NCI-H226 (cell line): Measurements from ENCODE around the gene YWHAB.

Experiments used
- DNase-seq: peaks from one replicate; pipeline ENCODE4 v3.0.0-alpha.2; 2015

The YWHAB gene

DNA sequence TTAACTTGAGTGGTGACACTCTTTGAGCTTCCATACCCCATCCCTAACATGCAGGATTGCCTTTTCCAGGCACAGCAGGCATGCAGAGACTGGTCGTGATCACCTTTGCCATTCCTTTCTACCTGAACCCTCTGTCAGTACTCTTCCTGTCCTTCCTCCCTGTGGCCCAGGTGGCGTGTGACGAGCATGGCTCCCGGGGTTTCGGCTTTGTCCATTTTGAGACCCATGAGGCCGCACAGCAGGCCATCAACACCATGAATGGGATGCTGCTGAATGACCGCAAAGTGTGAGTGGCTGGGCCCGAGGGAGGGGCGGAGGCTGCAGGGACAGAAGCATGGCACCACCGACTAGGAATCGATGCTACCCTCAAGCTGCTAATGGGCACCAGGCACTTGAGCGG, 31.1 kb downstream of the YWHAB start:
- DNase-seq: no peak

DNA sequence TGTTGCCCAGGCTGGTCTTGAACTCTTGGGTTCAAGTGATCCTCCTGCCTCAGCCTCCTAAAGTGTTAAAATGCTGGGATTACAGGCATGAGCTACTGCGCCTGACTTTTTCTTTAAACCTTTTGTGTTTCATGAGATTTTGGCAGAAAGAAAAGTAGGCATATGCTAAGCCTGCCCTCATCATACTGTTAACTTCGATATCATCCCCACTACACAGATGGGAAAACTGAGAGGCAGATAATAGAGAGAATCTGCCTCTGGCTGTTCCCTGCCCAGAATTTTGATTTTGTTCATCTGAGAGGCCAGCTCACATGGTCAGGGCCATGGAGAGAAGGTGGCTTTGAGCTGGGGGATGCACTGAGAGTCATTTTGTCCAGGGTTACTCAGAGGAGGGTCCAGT, 31.9 kb downstream of the YWHAB start:
- DNase-seq: no peak

- no peak for DNase-seq
These were observed 32.8 kb downstream of the YWHAB start for GRCh38 chr20:44918342-44918741.

DNA sequence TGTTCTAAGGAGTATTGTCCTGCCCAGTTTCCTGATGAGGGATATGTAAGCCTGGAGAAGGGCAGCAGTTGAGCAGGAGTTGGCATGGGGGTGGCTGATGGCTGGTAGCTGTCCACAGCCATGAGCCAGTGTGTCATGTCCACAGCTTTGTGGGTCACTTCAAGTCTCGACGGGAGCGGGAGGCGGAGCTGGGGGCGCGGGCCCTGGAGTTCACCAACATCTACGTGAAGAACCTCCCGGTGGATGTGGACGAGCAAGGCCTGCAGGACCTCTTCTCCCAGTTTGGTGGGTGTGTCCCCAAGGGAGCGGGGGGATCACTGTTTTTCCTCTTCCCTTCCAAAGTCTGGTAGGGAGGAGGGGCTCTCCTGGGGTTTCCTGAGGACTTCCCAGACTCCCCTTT, 33.3 kb downstream of the YWHAB start:
- no peak for DNase-seq

- DNase-seq: no peak
These were observed 35.9 kb downstream of the YWHAB start for GRCh38 chr20:44921447-44921846.

GRCh38 chr20:44924541-44924940, 39.0 kb downstream of the YWHAB start:
- DNase-seq: no peak

DNA sequence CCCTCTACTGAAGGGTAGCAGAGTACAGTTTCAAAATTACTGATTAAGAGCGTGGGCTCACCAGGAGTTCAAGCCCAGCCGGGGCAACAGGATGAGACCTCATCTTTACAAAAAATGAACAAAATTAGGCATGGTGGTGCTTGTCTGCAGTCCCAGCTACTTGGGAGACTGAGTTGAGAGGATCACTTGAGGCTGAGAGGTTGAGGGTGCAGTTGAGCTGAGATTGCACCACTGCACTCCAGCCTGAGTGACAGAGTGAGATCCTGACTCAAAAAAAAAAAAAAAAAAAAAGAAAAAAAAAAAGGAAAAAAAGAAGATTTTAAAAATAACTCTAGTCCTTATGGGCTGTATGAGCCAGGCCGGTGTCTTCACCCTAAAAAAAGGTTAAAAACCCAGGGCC, 43.1 kb downstream of the YWHAB start:
- DNase-seq: no peak

GRCh38 chr20:44930517-44931168, 45.1 kb downstream of the YWHAB start:
- no peak for DNase-seq

GRCh38 chr20:44931911-44932310, 46.4 kb downstream of the YWHAB start:
- DNase-seq: no peak

DNA sequence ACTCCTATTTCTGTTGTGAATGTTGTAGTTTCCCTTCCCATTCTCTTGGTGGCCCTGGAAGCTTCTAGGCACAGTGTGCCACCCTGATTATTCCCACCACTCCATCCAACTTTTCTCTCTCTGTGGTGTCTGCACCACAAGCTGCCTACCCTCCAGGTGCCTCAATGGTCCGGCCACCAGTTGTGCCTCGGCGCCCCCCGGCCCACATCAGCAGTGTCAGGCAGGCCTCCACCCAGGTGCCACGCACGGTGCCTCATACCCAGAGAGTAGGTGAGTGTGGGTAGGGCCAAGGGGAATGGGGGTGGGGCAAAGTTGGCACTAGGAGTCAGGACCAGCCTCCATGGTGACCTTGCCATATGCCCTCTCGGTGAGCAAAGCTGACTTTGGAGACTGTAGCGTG, 47.4 kb downstream of the YWHAB start:
- no peak for DNase-seq

- DNase-seq: no peak
These were observed 51.0 kb downstream of the YWHAB start for GRCh38 chr20:44936510-44936909.

DNA sequence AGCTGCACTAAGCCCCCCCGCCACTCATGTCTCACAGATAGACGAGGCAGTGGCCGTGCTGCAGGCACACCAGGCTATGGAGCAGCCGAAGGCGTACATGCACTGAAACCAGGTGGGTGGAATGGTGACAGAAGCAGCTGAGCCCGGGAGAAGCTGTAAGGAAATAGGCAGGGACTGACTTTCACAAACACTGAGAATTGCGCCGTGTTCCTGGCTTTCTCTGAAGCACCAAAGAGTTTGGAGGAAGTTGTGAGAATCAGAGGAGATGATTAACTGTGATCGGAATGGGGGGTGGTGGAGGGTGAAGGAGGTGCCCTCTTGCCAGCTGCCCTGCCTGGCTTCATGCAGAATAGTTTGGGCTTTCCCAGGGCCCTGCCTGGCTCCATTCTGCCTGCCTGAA, 53.1 kb downstream of the YWHAB start:
- no peak for DNase-seq

GRCh38 chr20:44941120-44941691, 55.7 kb downstream of the YWHAB start:
- no peak for DNase-seq

DNA sequence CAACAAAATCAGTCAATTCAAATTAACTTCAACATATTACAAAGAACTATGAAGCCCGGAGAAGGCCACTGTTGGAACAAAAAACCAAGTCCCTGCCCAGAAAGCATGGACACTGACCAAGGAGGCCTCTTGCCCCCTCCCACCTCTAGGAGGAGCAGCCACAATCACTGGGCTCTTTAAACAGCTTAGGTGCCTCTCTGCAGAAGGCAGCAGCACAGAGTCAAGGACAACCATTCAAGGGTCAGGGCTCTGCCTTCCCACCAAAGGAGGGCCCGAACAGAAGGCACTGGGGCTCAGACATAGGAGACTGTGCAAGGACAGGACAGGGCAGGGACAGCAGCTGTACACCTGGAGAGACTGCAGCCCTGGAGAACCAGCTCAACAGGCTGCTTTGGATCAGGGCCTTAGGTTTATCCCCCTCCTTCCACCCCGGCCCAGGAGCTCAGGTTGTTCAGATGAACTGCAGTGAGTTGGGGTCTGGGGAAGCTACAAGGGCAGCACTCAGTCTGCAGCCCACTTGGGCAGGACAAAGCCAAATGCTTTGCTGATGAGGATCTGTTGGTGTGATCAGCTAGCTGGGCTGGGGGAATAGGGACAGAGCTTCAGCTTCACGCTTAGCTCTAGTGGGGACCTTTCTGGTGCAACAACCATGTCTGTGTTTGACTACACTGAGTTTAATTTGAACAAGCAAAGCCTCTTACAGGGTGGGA, 56.9 kb downstream of the YWHAB start:
- DNase-seq: no peak

GRCh38 chr20:44943828-44944227, 58.3 kb downstream of the YWHAB start:
- DNase-seq: no peak

- DNase-seq: no peak
These were observed 59.8 kb downstream of the YWHAB start for GRCh38 chr20:44945261-44945660.

DNA sequence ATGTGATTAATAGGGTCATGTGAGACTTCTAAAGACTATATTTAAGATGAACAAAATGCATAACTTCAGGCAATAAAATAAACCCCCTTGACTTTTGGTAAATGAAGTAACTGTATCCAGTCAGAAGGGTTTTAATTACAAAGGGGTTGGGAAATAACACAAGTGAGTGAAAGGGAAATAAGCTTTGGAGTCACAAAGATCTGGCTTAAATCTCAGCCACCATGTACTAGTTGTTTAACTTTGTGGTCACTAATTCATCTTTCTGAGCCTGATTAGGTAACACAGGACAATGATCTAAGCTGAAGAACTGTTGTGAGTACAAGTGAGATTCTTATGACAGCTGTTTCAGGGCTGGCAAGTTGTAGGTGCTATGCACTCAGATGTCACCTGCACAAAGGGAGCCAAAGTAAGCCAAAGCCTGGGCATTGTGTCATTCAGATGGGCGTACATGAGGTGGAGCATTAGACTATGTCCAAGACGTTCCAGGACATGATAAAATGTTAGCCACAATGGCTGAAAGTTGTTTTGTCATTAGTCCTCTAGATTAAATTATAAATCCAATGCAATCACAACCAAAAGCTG, 60.9 kb downstream of the YWHAB start:
- no peak for DNase-seq

DNA sequence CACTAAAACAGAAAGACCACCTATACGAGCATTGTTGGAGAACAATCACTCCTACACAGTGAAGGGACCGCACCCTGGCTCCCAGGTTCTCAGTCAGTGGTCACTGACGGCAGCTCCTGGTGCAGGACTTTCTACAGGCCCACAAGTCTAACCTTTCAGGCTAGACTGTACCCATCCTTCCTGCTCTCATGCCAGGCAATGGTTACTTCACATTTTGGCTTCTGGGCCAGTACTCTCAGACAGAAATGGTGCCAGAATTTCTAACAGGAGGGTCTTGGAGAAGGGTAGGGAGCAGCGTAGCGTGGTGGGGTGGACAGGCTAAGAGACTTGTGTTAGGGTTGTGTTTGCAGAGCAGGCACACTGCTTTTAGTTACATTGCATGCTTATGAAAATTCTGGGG, 62.6 kb downstream of the YWHAB start:
- DNase-seq: no peak

GRCh38 chr20:44948513-44948912, 63.0 kb downstream of the YWHAB start:
- no peak for DNase-seq

GRCh38 chr20:44950368-44950767, 64.9 kb downstream of the YWHAB start:
- no peak for DNase-seq

GRCh38 chr20:44952731-44953130, 67.2 kb downstream of the YWHAB start:
- DNase-seq: no peak

GRCh38 chr20:44954211-44954610, 68.7 kb downstream of the YWHAB start:
- no peak for DNase-seq

DNA sequence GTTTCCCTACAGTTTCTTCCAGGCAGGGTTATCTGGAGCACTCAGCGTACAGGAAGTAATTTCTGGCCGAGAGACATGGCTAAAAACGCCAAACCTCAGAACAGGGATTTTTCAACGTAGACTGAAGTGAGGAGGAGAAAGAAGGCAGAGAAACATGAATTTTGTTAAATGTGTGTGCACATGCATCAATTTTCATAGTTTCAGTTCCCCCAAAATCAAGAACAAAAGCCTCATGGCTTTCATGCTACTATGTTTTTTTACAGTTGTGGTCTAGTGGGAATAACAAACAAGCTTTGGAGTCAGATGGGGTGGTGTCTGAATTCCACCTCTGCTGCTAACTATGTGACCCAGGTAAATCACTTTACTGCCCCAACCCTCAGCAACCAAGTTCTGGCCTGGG, 69.8 kb downstream of the YWHAB start:
- DNase-seq: no peak

- no peak for DNase-seq
These were observed 70.9 kb downstream of the YWHAB start for GRCh38 chr20:44956410-44956809.
